ENCODE data around the gene MYO1C. TPM values are rescaled to one million over a fixed set of nuclear protein-coding genes. Genes with fewer than 3 reads are reported as not detected.

MYO1C gene
- total and polyA plus RNA-seq, 10 donors, result 14.6 to 135 (median 58.5) TPM

DNA sequence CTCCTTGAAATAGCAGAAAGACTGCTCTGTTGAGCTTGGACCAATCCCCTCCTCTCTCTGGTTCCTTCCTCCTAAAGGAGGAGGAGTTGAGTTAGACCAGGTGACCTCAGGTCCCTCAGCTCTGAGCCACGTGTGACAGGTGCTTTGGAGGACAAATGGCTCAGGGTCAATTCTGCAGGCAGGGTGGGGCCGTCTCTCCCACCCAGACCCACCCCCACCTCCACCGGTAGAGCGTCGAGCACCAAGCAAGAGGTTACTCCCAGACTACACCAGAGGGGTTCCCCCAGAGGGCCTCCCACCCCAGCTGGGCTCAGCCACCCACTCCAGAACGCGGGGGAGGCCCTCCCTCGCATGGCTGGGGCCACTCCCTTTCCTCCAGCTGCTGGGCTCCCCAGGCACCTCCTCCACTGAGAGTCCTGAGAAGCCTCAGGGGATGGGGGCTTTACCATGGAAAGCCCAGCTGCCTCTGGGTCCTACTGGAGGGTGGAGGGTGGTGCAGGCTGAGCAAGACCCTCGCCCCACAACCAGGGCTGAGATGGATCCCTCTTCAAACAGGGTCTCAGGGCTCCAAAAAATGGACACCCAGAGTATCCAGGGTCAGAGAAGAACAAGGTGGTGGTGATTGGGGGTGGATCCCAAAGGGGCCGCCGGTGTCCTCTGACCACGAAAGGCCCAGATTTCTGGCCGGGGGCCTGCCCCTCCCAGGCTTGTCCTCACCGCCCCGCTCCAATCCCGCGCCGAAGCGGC, 7.6 kb downstream of the MYO1C start:
- 0 to 6% (median 1%) methylated on average over 13 to 19 of the region's 19 CpGs for WGBS, 5 donors
- DNase-seq, result peak; percentile 92
- TF ChIP-seq, protein P1, sequence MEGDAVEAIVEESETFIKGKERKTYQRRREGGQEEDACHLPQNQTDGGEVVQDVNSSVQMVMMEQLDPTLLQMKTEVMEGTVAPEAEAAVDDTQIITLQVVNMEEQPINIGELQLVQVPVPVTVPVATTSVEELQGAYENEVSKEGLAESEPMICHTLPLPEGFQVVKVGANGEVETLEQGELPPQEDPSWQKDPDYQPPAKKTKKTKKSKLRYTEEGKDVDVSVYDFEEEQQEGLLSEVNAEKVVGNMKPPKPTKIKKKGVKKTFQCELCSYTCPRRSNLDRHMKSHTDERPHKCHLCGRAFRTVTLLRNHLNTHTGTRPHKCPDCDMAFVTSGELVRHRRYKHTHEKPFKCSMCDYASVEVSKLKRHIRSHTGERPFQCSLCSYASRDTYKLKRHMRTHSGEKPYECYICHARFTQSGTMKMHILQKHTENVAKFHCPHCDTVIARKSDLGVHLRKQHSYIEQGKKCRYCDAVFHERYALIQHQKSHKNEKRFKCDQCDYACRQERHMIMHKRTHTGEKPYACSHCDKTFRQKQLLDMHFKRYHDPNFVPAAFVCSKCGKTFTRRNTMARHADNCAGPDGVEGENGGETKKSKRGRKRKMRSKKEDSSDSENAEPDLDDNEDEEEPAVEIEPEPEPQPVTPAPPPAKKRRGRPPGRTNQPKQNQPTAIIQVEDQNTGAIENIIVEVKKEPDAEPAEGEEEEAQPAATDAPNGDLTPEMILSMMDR (IDR thresholded peaks at IDR 0.05 in 8 of 11, conservative IDR thresholded peaks at IDR 0.05 in 3 of 11), result peak in 3 of 11 experiments; percentile 9 to 20 (median 19)
- TF ChIP-seq POLR2A (IDR thresholded peaks at IDR 0.05) (no peak), POLR2AphosphoS5 (IDR thresholded peaks at IDR 0.05) (peak; percentile 22 to 72 (median 68))
- Histone ChIP-seq H3K9me3 (no peaks in the 10 kb centered on the region), H3K27ac (peak overlapping the region; percentile 57 to 95 (median 92)), H3K36me3 (peaks cover 0 to 46% (median 24%) of the 10 kb centered on the region in 6 donors), H3K4me3 (peak overlapping the region; percentile 53 to 91 (median 64)), H3K27me3 (replicated peaks in 1 of 7) (peaks cover 0 to 39% (median 0%) of the 10 kb centered on the region in 7 donors), H3K4me1 (peaks cover 29 to 67% (median 51%) of the 10 kb centered on the region in 6 donors)
- intact Hi-C loops (cut with DNase I; ENCODE audit: low total_unique reads), result no loop called here

DNA sequence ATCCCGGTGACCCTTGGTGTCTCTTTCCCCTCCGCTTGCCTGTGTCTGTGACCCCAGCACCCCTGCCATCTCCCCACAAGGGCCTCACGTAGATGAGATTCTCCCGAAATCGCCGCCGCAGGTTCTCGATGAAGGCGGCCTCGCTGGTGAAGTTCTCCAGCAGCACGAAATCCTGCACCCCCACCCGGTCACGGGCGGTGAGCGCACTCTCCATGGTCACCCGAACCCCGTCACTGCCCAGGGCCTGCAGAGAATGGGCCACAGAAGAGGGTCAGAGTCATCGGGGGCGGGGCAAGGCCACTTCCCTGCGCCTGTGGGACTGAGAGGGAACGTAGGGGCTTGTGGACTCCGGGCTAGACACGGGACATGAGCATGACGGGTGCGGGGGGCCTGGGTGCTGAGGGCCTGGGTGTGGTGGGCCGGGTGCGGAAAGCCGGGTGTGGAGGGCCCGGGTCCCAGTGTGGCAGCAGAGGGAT, 8.4 kb downstream of the MYO1C start:
- Histone ChIP-seq H3K9me3 (no peaks in the 10 kb centered on the region), H3K27ac (peak overlapping the region in 4 of 8 donors; percentile 91 to 94 (median 92)), H3K27me3 (replicated peaks in 1 of 7) (peaks cover 0 to 39% (median 0%) of the 10 kb centered on the region in 7 donors), H3K4me3 (peak overlapping the region in 2 of 8 donors; percentile 78 to 91), H3K36me3 (peaks cover 0 to 53% (median 32%) of the 10 kb centered on the region in 6 donors), H3K4me1 (peaks cover 29 to 60% (median 48%) of the 10 kb centered on the region in 6 donors)
- 89 to 94% (median 91%) methylated on average over 29 of the region's 29 CpGs for WGBS, 5 donors
- intact Hi-C loops (cut with DNase I; ENCODE audit: low total_unique reads), result no loop called here
- DNase-seq, result peak; percentile 77
- TF ChIP-seq, protein P1 (IDR thresholded peaks at IDR 0.05 in 8 of 11, conservative IDR thresholded peaks at IDR 0.05 in 3 of 11), result no peak
- TF ChIP-seq POLR2AphosphoS5 (IDR thresholded peaks at IDR 0.05), result no peak
- no peak for TF ChIP-seq POLR2A (IDR thresholded peaks at IDR 0.05)

DNA sequence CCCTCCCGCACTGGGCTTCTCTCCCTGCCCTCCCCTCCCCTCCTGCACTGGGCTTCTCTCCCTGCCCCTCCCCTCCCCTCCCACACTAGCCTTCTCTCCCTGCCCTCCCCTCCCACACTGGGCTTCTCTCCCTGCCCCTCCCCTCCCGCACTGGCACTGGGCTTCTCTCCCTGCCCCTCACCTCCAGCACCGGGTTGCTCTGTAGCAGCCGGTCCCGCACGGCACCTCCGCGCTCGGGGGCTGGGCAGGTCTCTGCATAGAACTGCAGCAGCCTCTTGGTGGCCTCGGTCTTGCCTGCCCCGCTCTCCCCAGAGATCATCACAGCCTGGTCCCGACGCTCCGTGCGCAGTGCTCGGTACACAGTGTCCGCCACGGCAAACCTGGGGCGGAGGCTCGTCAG, 9.8 kb downstream of the MYO1C start:
- WGBS, 5 donors, result 89 to 97% (median 93%) methylated on average over 15 to 20 of the region's 20 CpGs
- TF ChIP-seq POLR2AphosphoS5 (IDR thresholded peaks at IDR 0.05), result peak in 1 of 3 donors; percentile 29
- TF ChIP-seq, protein P1 (IDR thresholded peaks at IDR 0.05 in 8 of 11, conservative IDR thresholded peaks at IDR 0.05 in 3 of 11), result no peak
- H3K9me3 ChIP-seq, result no peaks in the 10 kb centered on the region
- intact Hi-C loops (cut with DNase I; ENCODE audit: low total_unique reads), result no loop called here
- peaks cover 0 to 33% (median 0%) of the 10 kb centered on the region in 7 donors for H3K27me3 ChIP-seq (replicated peaks in 1 of 7)
- H3K36me3 ChIP-seq, result peaks cover 0 to 67% (median 46%) of the 10 kb centered on the region in 6 donors
- peaks cover 21 to 47% (median 33%) of the 10 kb centered on the region in 6 donors for H3K4me1 ChIP-seq
- no peak overlapping the region for H3K4me3 ChIP-seq
- DNase-seq, result peak; percentile 74
- no peak overlapping the region for H3K27ac ChIP-seq

DNA sequence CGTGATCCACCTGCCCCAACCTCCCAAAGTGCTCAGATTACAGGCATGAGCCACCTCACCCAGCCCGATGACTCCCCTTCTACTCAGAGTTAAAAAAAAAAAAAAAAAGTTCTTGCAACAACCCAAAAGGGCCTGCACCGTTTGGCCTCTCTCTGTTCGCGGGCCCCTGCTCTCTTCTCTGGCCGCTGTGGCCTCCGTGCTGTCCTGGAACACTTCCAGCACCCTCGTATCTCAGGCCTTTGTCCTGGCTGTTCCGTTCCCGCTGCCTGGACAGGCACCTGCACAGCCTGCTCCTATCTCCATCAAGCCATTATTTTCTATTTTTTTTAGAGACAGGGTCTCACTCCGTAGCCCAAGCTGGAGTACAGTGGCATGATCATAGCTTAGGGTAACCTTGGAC, 10.8 kb downstream of the MYO1C start:
- no peak overlapping the region for H3K4me3 ChIP-seq
- H3K27me3 ChIP-seq (replicated peaks in 1 of 7), result peaks cover 0 to 24% (median 0%) of the 10 kb centered on the region in 7 donors
- DNase-seq, result no peak
- intact Hi-C loops (cut with DNase I; ENCODE audit: low total_unique reads), result no loop called here
- H3K36me3 ChIP-seq, result peaks cover 0 to 77% (median 53%) of the 10 kb centered on the region in 6 donors
- peaks cover 14 to 47% (median 25%) of the 10 kb centered on the region in 6 donors for H3K4me1 ChIP-seq
- no peak overlapping the region for H3K27ac ChIP-seq
- TF ChIP-seq POLR2AphosphoS5 (IDR thresholded peaks at IDR 0.05), result no peak
- TF ChIP-seq, protein P1 (IDR thresholded peaks at IDR 0.05 in 8 of 11, conservative IDR thresholded peaks at IDR 0.05 in 3 of 11), result no peak
- TF ChIP-seq POLR2A (IDR thresholded peaks at IDR 0.05), result no peak
- 70 to 89% (median 82%) methylated on average over 11 of the region's 11 CpGs for WGBS, 5 donors
- no peaks in the 10 kb centered on the region for H3K9me3 ChIP-seq

Measured in spleen (tissue), 11 donors.